Ascending aorta (tissue), 2 donors: ENCODE data around the gene SHCBP1. TPM values are rescaled to one million over a fixed set of nuclear protein-coding genes. Genes with fewer than 3 reads are reported as not detected.
"Not testable (repeated sequence)": the region's sequence is repeated elsewhere in the genome, so short reads cannot be mapped to it uniquely, and the experiment has no call there.

ENCODE experiments used
- DNase-seq, 2 donors: peaks; one replicate each; pipeline ENCODE4 v3.0.0-alpha.2; 2019; ENCODE audit warnings: low spot score in 2 of 2
- H3K27ac ChIP-seq, 2 donors: fragments of 200-600 bp; sonication (generic); one replicate each; pipeline ENCODE4 v1.5.1; 2016 to 2017; ENCODE audit warnings: mild to moderate bottlenecking in 1 of 2
- H3K27me3 ChIP-seq: fragments of 200-600 bp; sonication (generic); one replicate; pipeline ENCODE4 v1.5.1; 2017
- H3K36me3 ChIP-seq, 2 donors: fragments of 200-600 bp; sonication (generic); one replicate each; pipeline ENCODE4 v1.5.1; 2016
- H3K4me1 ChIP-seq, 2 donors: fragments of 200-600 bp; sonication (generic); one replicate each; pipeline ENCODE4 v1.5.1; 2016 to 2017; ENCODE audit warnings: mild to moderate bottlenecking in 1 of 2
- H3K4me3 ChIP-seq, 2 donors: fragments of 200-600 bp; sonication (generic); one replicate each; pipeline ENCODE4 v1.5.1; 2016 to 2017; ENCODE audit warnings: mild to moderate bottlenecking in 1 of 2
- H3K9me3 ChIP-seq, 2 donors: fragments of 200-600 bp; sonication (generic); one replicate each; pipeline ENCODE4 v1.5.1; 2016
- CTCF ChIP-seq, 3 experiments: fragments of 200-600 bp in 2 of 3; fragments of 450-650 bp in 1 of 3; sonication (generic) in 2 of 3; IDR thresholded peaks; one replicate each; pipeline ENCODE4 v1.5.1; 2016 to 2019; ENCODE audit warnings: antibody characterized with exemption in 3 of 3, mild to moderate bottlenecking in 1 of 3, moderate library complexity in 1 of 3
- intact Hi-C: fragments of 100-400 bp; cut with DNase I; formaldehyde crosslinking; loops from one replicate; pipeline ENCODE4 v1.15.1; 2023
- total RNA-seq: library from RNA; depleted of rRNA; stranded (reverse); fragments of >200 nt; gene quantifications from one replicate; pipeline ENCODE4 v1.1.0, GENCODE V29; 2016

The SHCBP1 gene
- total RNA-seq, 1 donor from 2014 or later = 0.11 TPM

- H3K4me3 ChIP-seq = no peak overlapping the region
- TF ChIP-seq CTCF (IDR thresholded peaks at IDR 0.05) = no peak
- no peak for DNase-seq
- no peaks in the 10 kb centered on the region for H3K9me3 ChIP-seq
- H3K27ac ChIP-seq = no peak overlapping the region
- intact Hi-C loops = no loop called here
- H3K27me3 ChIP-seq = no peaks in the 10 kb centered on the region
- no peaks in the 10 kb centered on the region for H3K36me3 ChIP-seq
- H3K4me1 ChIP-seq = no peaks in the 10 kb centered on the region
Measured at GRCh38 chr16:46629331-46630219, 8.4 kb upstream of the SHCBP1 start.

- H3K4me3 ChIP-seq = no peak overlapping the region
- H3K9me3 ChIP-seq = no peaks in the 10 kb centered on the region
- TF ChIP-seq CTCF (IDR thresholded peaks at IDR 0.05) = no peak
- H3K36me3 ChIP-seq = no peaks in the 10 kb centered on the region
- DNase-seq = no peak
- no peaks in the 10 kb centered on the region for H3K27me3 ChIP-seq
- intact Hi-C loops = no loop called here
- no peaks in the 10 kb centered on the region for H3K4me1 ChIP-seq
- H3K27ac ChIP-seq = no peak overlapping the region
Measured at GRCh38 chr16:46627746-46628145, 6.6 kb upstream of the SHCBP1 start.

GRCh38 chr16:46626681-46627080 lies 5.5 kb upstream of the SHCBP1 start:
- intact Hi-C loops, H3K9me3 ChIP-seq, H3K4me3 ChIP-seq, H3K36me3 ChIP-seq, H3K4me1 ChIP-seq, H3K27me3 ChIP-seq, DNase-seq, H3K27ac ChIP-seq: not testable (repeated sequence)

GRCh38 chr16:46624862-46625261 lies 3.7 kb upstream of the SHCBP1 start:
- not testable (repeated sequence) for H3K27me3 ChIP-seq

GRCh38 chr16:46623707-46624106 lies 2.5 kb upstream of the SHCBP1 start:
- intact Hi-C loops, H3K27me3 ChIP-seq, DNase-seq, H3K4me1 ChIP-seq, H3K4me3 ChIP-seq, H3K27ac ChIP-seq, H3K36me3 ChIP-seq, H3K9me3 ChIP-seq: not testable (repeated sequence)

More at GRCh38 chr16:46624862-46625261, 3.7 kb upstream of the SHCBP1 start:
- H3K4me1 ChIP-seq, intact Hi-C loops, H3K36me3 ChIP-seq, H3K9me3 ChIP-seq, DNase-seq, H3K27ac ChIP-seq, H3K4me3 ChIP-seq: not testable (repeated sequence)

- H3K9me3 ChIP-seq, DNase-seq, H3K27me3 ChIP-seq, H3K36me3 ChIP-seq, intact Hi-C loops, H3K27ac ChIP-seq, H3K4me3 ChIP-seq, H3K4me1 ChIP-seq: not testable (repeated sequence)
Measured at GRCh38 chr16:46623246-46623645, 2.1 kb upstream of the SHCBP1 start.

- Histone ChIP-seq H3K36me3 (no peaks in the 10 kb centered on the region), H3K9me3 (no peaks in the 10 kb centered on the region), H3K27me3 (no peaks in the 10 kb centered on the region), H3K27ac (no peak overlapping the region), H3K4me3 (no peak overlapping the region), H3K4me1 (peaks cover 3 to 9% of the 10 kb centered on the region in 2 donors)
- DNase-seq = no peak
- no peak for TF ChIP-seq CTCF (IDR thresholded peaks at IDR 0.05)
- intact Hi-C loops = no loop called here
Measured at GRCh38 chr16:46621934-46622676, 926 bp upstream of the SHCBP1 start.
